Activated CD8-positive, alpha-beta memory T cell treated with anti-CD3 and anti-CD28 coated beads for 36 hours (primary cell): Measurements from ENCODE around the gene GBP5. TPM values are rescaled to one million over a fixed set of nuclear protein-coding genes. Genes with fewer than 3 reads are reported as not detected.

ENCODE experiments used
- CTCF ChIA-PET: fragments of 350-600 bp; sonication (Branson Sonifier 250); formaldehyde crosslinking; loops from one replicate; lab custom pipeline; 2021; ENCODE audit warnings: antibody characterized with exemption; lab: Charles Lee
- POLR2A ChIA-PET: fragments of 350-600 bp; sonication (Branson Sonifier 250); formaldehyde crosslinking; loops from one replicate; lab custom pipeline; 2021; ENCODE audit warnings: antibody characterized with exemption; lab: Charles Lee
- total RNA-seq, 2 experiments: library from RNA; stranded (reverse); gene quantifications; one replicate each; pipeline ENCODE4 v1.2.3, GENCODE V29; 2021

GBP5 gene
- 10 to 100 TPM; 97.0 to 99.1 TPM for total RNA-seq

GRCh38 chr1:89272269-89273041 is at the start of gene GBP5:
Gene GBP5 (minus strand): TSS chr1:89272860. CDS start chr1:89269555, 3,305 bp downstream.
- POLR2A ChIA-PET: interaction anchor here (0.7 to 2.0 kb wide), 5 partner anchors 13 to 146 kb away, joined by 3 to 7 read pairs (median 3); partner anchors contain the start of gene GBP4
- CTCF ChIA-PET: interaction anchor here (0.8 to 1.7 kb wide), 4 partner anchors 9 to 299 kb away, joined by 3 to 6 read pairs (median 4); no protein-coding TSS in a partner anchor

GRCh38 chr1:89322402-89322801 is 49.7 kb upstream of the GBP5 start:
- CTCF ChIA-PET: no interaction called here
- POLR2A ChIA-PET: no interaction called here

- ChIA-PET POLR2A (no interaction called here), CTCF (no interaction called here)
Observed at GRCh38 chr1:89312572-89312971, 39.9 kb upstream of the GBP5 start.

- ChIA-PET POLR2A (no interaction called here), CTCF (no interaction called here)
Observed at GRCh38 chr1:89311757-89312156, 39.1 kb upstream of the GBP5 start.

- POLR2A ChIA-PET: interaction anchor here (0.6 to 0.9 kb wide), 4 partner anchors 11 to 202 kb away, joined by 3 to 4 read pairs (median 4); partner anchors contain the start of gene GBP5
Observed at GRCh38 chr1:89310976-89311375, 38.3 kb upstream of the GBP5 start.

GRCh38 chr1:89310505-89310904 is 37.8 kb upstream of the GBP5 start:
- CTCF ChIA-PET: no interaction called here

More at GRCh38 chr1:89310976-89311375, 38.3 kb upstream of the GBP5 start:
- CTCF ChIA-PET: no interaction called here

GRCh38 chr1:89309828-89310227 is 37.2 kb upstream of the GBP5 start:
- ChIA-PET CTCF (interaction anchor here (1.2 kb wide), 1 partner anchor 12 kb away, joined by 3 read pairs; no protein-coding TSS in a partner anchor), POLR2A (interaction anchor here (0.9 kb wide), 2 partner anchors 10 to 37 kb away, joined by 3 to 4 read pairs; partner anchors contain the start of gene GBP5)

More at GRCh38 chr1:89310505-89310904, 37.8 kb upstream of the GBP5 start:
- POLR2A ChIA-PET: interaction anchor here (0.6 to 0.9 kb wide), 4 partner anchors 10 to 202 kb away, joined by 3 to 4 read pairs (median 4); partner anchors contain the start of gene GBP5

GRCh38 chr1:89306273-89306672 is 33.6 kb upstream of the GBP5 start:
- POLR2A ChIA-PET: no interaction called here
- CTCF ChIA-PET: no interaction called here

GRCh38 chr1:89305493-89305892 is 32.8 kb upstream of the GBP5 start:
- CTCF ChIA-PET: no interaction called here
- POLR2A ChIA-PET: no interaction called here

GRCh38 chr1:89304572-89305230 is 32.0 kb upstream of the GBP5 start:
- POLR2A ChIA-PET: no interaction called here
- CTCF ChIA-PET: no interaction called here

- ChIA-PET POLR2A (no interaction called here), CTCF (no interaction called here)
Observed at GRCh38 chr1:89302697-89303332, 30.2 kb upstream of the GBP5 start.

- CTCF ChIA-PET: interaction anchor here (1.3 kb wide), 1 partner anchor 13 kb away, joined by 3 read pairs; no protein-coding TSS in a partner anchor
- POLR2A ChIA-PET: interaction anchor here (1.2 kb wide), 2 partner anchors 11 to 27 kb away, joined by 3 to 4 read pairs; partner anchors contain the start of gene GBP5
Observed at GRCh38 chr1:89299739-89300463, 27.2 kb upstream of the GBP5 start.

GRCh38 chr1:89298461-89298860 is 25.8 kb upstream of the GBP5 start:
- ChIA-PET CTCF (interaction anchor here (0.7 kb wide), 1 partner anchor 11 kb away, joined by 3 read pairs; no protein-coding TSS in a partner anchor), POLR2A (no interaction called here)

GRCh38 chr1:89295187-89295586 is 22.5 kb upstream of the GBP5 start:
- ChIA-PET CTCF (interaction anchor here (1.1 kb wide), 1 partner anchor 63 kb away, joined by 3 read pairs; no protein-coding TSS in a partner anchor), POLR2A (interaction anchor here (0.6 kb wide), 1 partner anchor 21 kb away, joined by 5 read pairs; no protein-coding TSS in a partner anchor)

- POLR2A ChIA-PET: no interaction called here
- CTCF ChIA-PET: interaction anchor here (1.3 to 1.9 kb wide), 2 partner anchors 10 kb away, joined by 3 to 6 read pairs; no protein-coding TSS in a partner anchor
Observed at GRCh38 chr1:89291276-89291675, 18.6 kb upstream of the GBP5 start.

GRCh38 chr1:89288051-89288340 is 15.3 kb upstream of the GBP5 start:
- POLR2A ChIA-PET: no interaction called here
- CTCF ChIA-PET: no interaction called here

GRCh38 chr1:89287181-89288050 is 14.8 kb upstream of the GBP5 start:
- POLR2A ChIA-PET: interaction anchor here (0.6 to 1.6 kb wide), 2 partner anchors 160 to 266 kb away, joined by 4 to 6 read pairs; no protein-coding TSS in a partner anchor
- CTCF ChIA-PET: interaction anchor here (0.8 to 1.6 kb wide), 2 partner anchors 12 to 164 kb away, joined by 3 read pairs; no protein-coding TSS in a partner anchor
